Fibroblast of lung (primary cell): Measurements from ENCODE around the gene KPNB1. TPM values are rescaled to one million over a fixed set of nuclear protein-coding genes. Genes with fewer than 3 reads are reported as not detected.

Source experiments
- DNase-seq, 2 donors: peaks; one replicate each; pipeline versions ENCODE4 v3.0.0 to v3.0.0-alpha.2; 2010; ENCODE audit warnings: low read depth in 2 of 2
- H2AFZ ChIP-seq: 2 replicates; pipeline ENCODE4 v1.5.1; 2012; ENCODE audit warnings: low read length, control low read depth, inconsistent platforms
- H3K27ac ChIP-seq: 2 replicates; pipeline ENCODE4 v1.5.1; 2011; ENCODE audit warnings: low read length, control low read depth; ENCODE audit not compliant: insufficient read depth
- H3K27me3 ChIP-seq: 2 replicates; pipeline ENCODE4 v1.5.1; 2011; ENCODE audit warnings: mild to moderate bottlenecking, low read length; ENCODE audit not compliant: control insufficient read depth, insufficient read depth
- H3K36me3 ChIP-seq: 2 replicates; pipeline ENCODE4 v1.5.1; 2011; ENCODE audit warnings: low read length; ENCODE audit not compliant: control insufficient read depth, insufficient read depth
- H3K4me1 ChIP-seq: 2 replicates; pipeline ENCODE4 v1.5.1; 2011; ENCODE audit warnings: low read length; ENCODE audit not compliant: control insufficient read depth, insufficient read depth; ENCODE audit errors: extremely low read depth
- H3K4me2 ChIP-seq: 2 replicates; pipeline ENCODE4 v1.5.1; 2011; ENCODE audit warnings: low read length, control low read depth; ENCODE audit not compliant: insufficient read depth; ENCODE audit errors: extremely low read depth
- H3K4me3 ChIP-seq, 4 experiments: fragments of 200-600 bp in 1 of 4; sonication (generic) in 1 of 4; replicated peaks in 1 of 4; 2 replicates each; pipeline ENCODE4 v1.5.1; 2011 to 2016; ENCODE audit warnings: low read length in 4 of 4, low read depth in 3 of 4, mild to moderate bottlenecking in 3 of 4, control low read depth in 2 of 4, inconsistent platforms in 1 of 4, mixed read lengths in 1 of 4; ENCODE audit not compliant: insufficient read depth in 1 of 4; ENCODE audit errors: control extremely low read depth in 1 of 4
- H3K79me2 ChIP-seq: 2 replicates; pipeline ENCODE4 v1.5.1; 2012; ENCODE audit warnings: mild to moderate bottlenecking, low read length, inconsistent platforms; ENCODE audit not compliant: control insufficient read depth, insufficient read depth
- H3K9ac ChIP-seq: 2 replicates; pipeline ENCODE4 v1.5.1; 2011; ENCODE audit warnings: mild to moderate bottlenecking, low read length, control low read depth; ENCODE audit not compliant: insufficient read depth
- H3K9me3 ChIP-seq: 2 replicates; pipeline ENCODE4 v1.5.1; 2012; ENCODE audit warnings: low read depth, low read length; ENCODE audit not compliant: control insufficient read depth, insufficient read depth
- H4K20me1 ChIP-seq: 2 replicates; pipeline ENCODE4 v1.5.1; 2011; ENCODE audit warnings: low read length; ENCODE audit not compliant: control insufficient read depth, insufficient read depth; ENCODE audit errors: extremely low read depth
- CTCF ChIP-seq, 2 donors: IDR thresholded peaks in 1 of 2; conservative IDR thresholded peaks in 1 of 2; 1 replicate in 1 of 2; 2 replicates in 1 of 2; pipeline ENCODE4 v1.5.1; 2011 to 2012; ENCODE audit warnings: low read length in 2 of 2, control low read depth in 1 of 2, inconsistent platforms in 1 of 2, low read depth in 1 of 2, mild to moderate bottlenecking in 1 of 2
- EZH2 ChIP-seq: IDR thresholded peaks from 2 replicates; pipeline ENCODE4 v1.5.1; 2012; ENCODE audit warnings: low read length, control low read depth, mild to moderate bottlenecking; ENCODE audit errors: missing control alignments
- polyA plus RNA-seq, 2 donors: library from polyadenylated mRNA; depleted of rRNA in 1 of 2; stranded (reverse) in 1 of 2; unstranded in 1 of 2; fragments of >200 nt; gene quantifications; 2 replicates each; pipeline ENCODE4 v1.2.1, GENCODE V29; 2011 to 2012; ENCODE audit warnings: missing spikeins in 1 of 2
- total RNA-seq: library from RNA; depleted of rRNA; stranded (reverse); fragments of >200 nt; gene quantifications from 2 replicates; pipeline ENCODE4 v1.2.1, GENCODE V29; 2014

KPNB1 gene
- total and polyA plus RNA-seq, 2 donors (not counting 1 experiment from before 2014, with no cell fraction given), result 253 to 267 TPM

GRCh38 chr17:47615766-47616424, 33.8 kb upstream of the KPNB1 start:
- Histone ChIP-seq H3K9ac (no peak overlapping the region), H3K4me3 (no peak overlapping the region), H3K4me2 (no peak overlapping the region), H3K79me2 (no peaks in the 10 kb centered on the region), H3K9me3 (no peaks in the 10 kb centered on the region), H3K27me3 (no peaks in the 10 kb centered on the region), H3K36me3 (peaks cover 7% of the 10 kb centered on the region), H3K4me1 (peaks cover 5% of the 10 kb centered on the region), H3K27ac (no peak overlapping the region), H2AFZ (no peak overlapping the region), H4K20me1 (no peaks in the 10 kb centered on the region)
- DNase-seq, result peak; percentile 28 to 71
- TF ChIP-seq CTCF (conservative IDR thresholded peaks at IDR 0.05 in 1 of 2, IDR thresholded peaks at IDR 0.05 in 1 of 2; ENCODE audit: low read depth in 1 of 2, low read length in 2 of 2) (peak; percentile 28 to 54), EZH2 (no peak)

- H3K9ac ChIP-seq, result no peak overlapping the region
- no peaks in the 10 kb centered on the region for H3K79me2 ChIP-seq
- H3K9me3 ChIP-seq, result no peaks in the 10 kb centered on the region
- TF ChIP-seq CTCF (conservative IDR thresholded peaks at IDR 0.05 in 1 of 2, IDR thresholded peaks at IDR 0.05 in 1 of 2; ENCODE audit: low read depth in 1 of 2, low read length in 2 of 2) (peak; percentile 27 to 45), EZH2 (no peak)
- peaks cover 7% of the 10 kb centered on the region for H3K36me3 ChIP-seq
- H3K27ac ChIP-seq, result no peak overlapping the region
- no peak overlapping the region for H3K4me2 ChIP-seq
- no peak overlapping the region for H2AFZ ChIP-seq
- DNase-seq, result no peak
- H4K20me1 ChIP-seq, result no peaks in the 10 kb centered on the region
- peaks cover 7% of the 10 kb centered on the region for H3K4me1 ChIP-seq
- no peak overlapping the region for H3K4me3 ChIP-seq
- H3K27me3 ChIP-seq, result no peaks in the 10 kb centered on the region
These were observed 31.3 kb upstream of the KPNB1 start for GRCh38 chr17:47618410-47618809.

GRCh38 chr17:47620503-47621245, 29.0 kb upstream of the KPNB1 start:
- H4K20me1 ChIP-seq, result no peaks in the 10 kb centered on the region
- H3K9ac ChIP-seq, result no peak overlapping the region
- H3K4me3 ChIP-seq, result no peak overlapping the region
- peaks cover 7% of the 10 kb centered on the region for H3K4me1 ChIP-seq
- TF ChIP-seq CTCF (conservative IDR thresholded peaks at IDR 0.05 in 1 of 2, IDR thresholded peaks at IDR 0.05 in 1 of 2; ENCODE audit: low read depth in 1 of 2, low read length in 2 of 2) (no peak), EZH2 (no peak)
- H3K4me2 ChIP-seq, result no peak overlapping the region
- H2AFZ ChIP-seq, result no peak overlapping the region
- no peak overlapping the region for H3K27ac ChIP-seq
- H3K36me3 ChIP-seq, result peaks cover 7% of the 10 kb centered on the region
- no peaks in the 10 kb centered on the region for H3K9me3 ChIP-seq
- no peaks in the 10 kb centered on the region for H3K79me2 ChIP-seq
- no peak for DNase-seq
- no peaks in the 10 kb centered on the region for H3K27me3 ChIP-seq
